Skeletal muscle tissue (tissue), 4 donors: ENCODE data around the gene CREBBP. TPM values are rescaled to one million over a fixed set of nuclear protein-coding genes. Genes with fewer than 3 reads are reported as not detected.
A peak's percentile ranks its signal among the peaks of the same experiment; 100 is the strongest.
"Not testable (repeated sequence)": the region's sequence is repeated elsewhere in the genome, so short reads cannot be mapped to it uniquely, and the experiment has no call there.

ENCODE experiments used
- H3K27ac ChIP-seq: one replicate; pipeline ENCODE4 v1.7.0; 2013; ENCODE audit warnings: mild to moderate bottlenecking, low read depth, low read length, inconsistent platforms
- H3K27me3 ChIP-seq, 3 donors: one replicate each; pipeline ENCODE4 v1.7.0; 2013; ENCODE audit warnings: low read length in 3 of 3; ENCODE audit not compliant: control insufficient read depth in 3 of 3, insufficient read depth in 3 of 3
- H3K36me3 ChIP-seq, 3 donors: one replicate each; pipeline ENCODE4 v1.7.0; 2013; ENCODE audit warnings: low read length in 3 of 3; ENCODE audit not compliant: control insufficient read depth in 3 of 3, insufficient read depth in 3 of 3
- H3K4me1 ChIP-seq, 3 donors: one replicate each; pipeline ENCODE4 v1.7.0; 2013; ENCODE audit warnings: low read length in 3 of 3, mild to moderate bottlenecking in 3 of 3; ENCODE audit not compliant: control insufficient read depth in 3 of 3, insufficient read depth in 3 of 3
- H3K4me3 ChIP-seq, 3 donors: one replicate each; pipeline ENCODE4 v1.7.0; 2013; ENCODE audit warnings: low read length in 3 of 3
- H3K9ac ChIP-seq, 3 donors: one replicate each; pipeline ENCODE4 v1.7.0; 2013; ENCODE audit warnings: low read length in 3 of 3, mild to moderate bottlenecking in 3 of 3, moderate library complexity in 2 of 3, low read depth in 1 of 3
- H3K9me3 ChIP-seq, 3 donors: one replicate each; pipeline ENCODE4 v1.7.0; 2013; ENCODE audit warnings: low read length in 3 of 3; ENCODE audit not compliant: control insufficient read depth in 3 of 3
- total RNA-seq: library from RNA; depleted of rRNA; stranded (reverse); fragments of >200 nt; gene quantifications from one replicate; pipeline ENCODE4 v1.2.3, GENCODE V29; 2014
- donor health status: Osteomylitis.

Gene CREBBP
- total RNA-seq, 1 donor from 2014 or later = 49.6 TPM

DNA sequence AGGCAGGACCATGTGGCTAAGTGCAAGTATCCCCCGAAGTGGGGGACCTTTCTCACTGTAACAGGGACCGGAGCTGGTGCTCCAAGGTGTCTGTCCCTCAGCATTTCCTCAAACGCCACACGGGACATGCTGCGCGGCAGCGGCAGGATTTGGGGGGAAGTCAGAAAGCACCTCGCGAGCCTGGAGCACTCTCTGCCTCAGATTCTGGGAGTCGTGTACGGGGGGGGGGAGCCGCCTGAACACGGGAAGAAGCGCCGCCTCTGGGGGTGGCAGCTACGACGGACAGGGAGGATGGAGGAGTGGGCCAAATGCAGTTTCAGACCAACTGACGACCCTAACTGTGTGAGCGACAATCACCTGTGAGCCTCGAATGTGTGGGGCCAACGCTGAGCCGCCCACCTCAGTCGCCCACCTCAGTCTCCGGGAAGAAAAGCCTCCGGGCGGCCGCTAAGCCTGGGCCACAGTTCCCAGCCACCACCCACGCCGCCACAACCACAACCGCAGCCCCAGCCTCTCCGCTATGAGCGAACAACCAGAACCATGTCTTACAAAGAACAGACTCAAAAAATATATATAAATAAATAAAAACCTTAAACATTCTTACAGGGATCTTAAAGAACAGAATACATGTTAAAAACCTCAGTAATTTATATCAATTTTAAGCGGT lies 154.4 kb downstream of the CREBBP start:
- no peak overlapping the region for H3K9ac ChIP-seq
- H3K9me3 ChIP-seq = no peaks in the 10 kb centered on the region
- H3K4me1 ChIP-seq = no peaks in the 10 kb centered on the region
- H3K27ac ChIP-seq = no peak overlapping the region
- H3K36me3 ChIP-seq = peaks cover 33 to 38% (median 34%) of the 10 kb centered on the region in 3 donors
- no peaks in the 10 kb centered on the region for H3K27me3 ChIP-seq
- H3K4me3 ChIP-seq = no peak overlapping the region

DNA sequence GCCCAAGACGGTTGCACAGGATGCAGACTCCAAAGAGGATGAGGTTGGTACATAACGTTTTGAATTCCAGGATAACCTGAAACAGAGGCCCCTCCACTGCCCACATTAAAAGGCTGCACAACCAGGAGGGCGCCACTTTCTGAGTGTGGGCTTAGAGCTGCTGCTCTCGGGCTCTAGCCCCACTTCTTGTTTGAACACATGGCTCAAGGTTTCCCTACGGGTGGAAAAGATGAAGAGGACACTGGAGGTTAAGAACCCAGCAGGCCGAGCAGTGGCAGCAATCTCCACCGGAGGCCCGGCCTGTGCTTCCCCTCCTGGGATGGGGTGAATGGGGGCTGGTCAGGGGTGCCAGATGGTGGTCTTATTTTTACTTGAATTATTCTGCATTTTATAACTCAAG lies 155.2 kb downstream of the CREBBP start:
- no peaks in the 10 kb centered on the region for H3K9me3 ChIP-seq
- no peak overlapping the region for H3K27ac ChIP-seq
- H3K4me3 ChIP-seq = no peak overlapping the region
- peaks cover 26 to 30% (median 27%) of the 10 kb centered on the region in 3 donors for H3K36me3 ChIP-seq
- no peaks in the 10 kb centered on the region for H3K27me3 ChIP-seq
- H3K9ac ChIP-seq = no peak overlapping the region
- peaks cover 0 to 5% (median 5%) of the 10 kb centered on the region in 3 donors for H3K4me1 ChIP-seq

- H3K36me3 ChIP-seq = peaks cover under 1 to 5% (median under 1%) of the 10 kb centered on the region in 3 donors
- no peak overlapping the region for H3K9ac ChIP-seq
- no peak overlapping the region for H3K27ac ChIP-seq
- H3K4me3 ChIP-seq = no peak overlapping the region
- H3K9me3 ChIP-seq = no peaks in the 10 kb centered on the region
- peaks cover 5 to 16% (median 15%) of the 10 kb centered on the region in 3 donors for H3K4me1 ChIP-seq
- no peaks in the 10 kb centered on the region for H3K27me3 ChIP-seq
Measured at GRCh38 chr16:3722508-3722907, 158.0 kb downstream of the CREBBP start.

DNA sequence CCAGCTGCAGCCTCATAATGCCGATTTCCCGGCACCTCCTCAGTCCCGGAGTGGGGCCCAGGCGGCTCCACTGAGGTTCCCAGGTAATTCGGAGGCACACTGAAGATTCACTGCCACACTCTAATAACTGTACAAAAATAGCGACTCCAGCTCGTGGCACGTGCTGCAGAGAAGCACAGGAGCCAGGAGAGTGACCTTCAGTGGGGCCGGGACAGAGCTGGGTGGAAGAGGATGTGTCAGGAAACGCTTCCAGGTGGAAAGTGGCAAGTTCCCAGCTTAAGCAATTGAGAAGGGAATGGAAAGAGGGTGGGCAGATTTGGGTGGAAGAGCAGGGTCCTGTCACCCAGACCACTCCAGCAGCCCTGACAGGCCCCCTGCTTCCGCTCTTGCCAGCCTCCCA lies 160.1 kb downstream of the CREBBP start:
- H3K36me3 ChIP-seq = no peaks in the 10 kb centered on the region
- H3K9me3 ChIP-seq = no peaks in the 10 kb centered on the region
- H3K27ac ChIP-seq = no peak overlapping the region
- H3K4me3 ChIP-seq = no peak overlapping the region
- peak overlapping the region in 1 of 3 donors; percentile 40 for H3K9ac ChIP-seq
- peaks cover 11 to 26% (median 21%) of the 10 kb centered on the region in 3 donors for H3K4me1 ChIP-seq
- H3K27me3 ChIP-seq = no peaks in the 10 kb centered on the region

- H3K4me3 ChIP-seq = no peak overlapping the region
- H3K9me3 ChIP-seq = no peaks in the 10 kb centered on the region
- H3K4me1 ChIP-seq = peaks cover 11 to 30% (median 21%) of the 10 kb centered on the region in 3 donors
- peak overlapping the region; percentile 94 for H3K27ac ChIP-seq
- no peaks in the 10 kb centered on the region for H3K27me3 ChIP-seq
- peaks cover 3 to 4% (median 3%) of the 10 kb centered on the region in 3 donors for H3K36me3 ChIP-seq
- no peak overlapping the region for H3K9ac ChIP-seq
Measured at GRCh38 chr16:3718628-3719027, 161.9 kb downstream of the CREBBP start.

- H3K27me3 ChIP-seq = no peaks in the 10 kb centered on the region
- peak overlapping the region; percentile 94 for H3K27ac ChIP-seq
- H3K9ac ChIP-seq = peak overlapping the region; percentile 78 to 95 (median 86)
- H3K4me1 ChIP-seq = peaks cover 11 to 34% (median 21%) of the 10 kb centered on the region in 3 donors
- peak overlapping the region; percentile 77 to 96 (median 95) for H3K4me3 ChIP-seq
- peaks cover 3 to 9% (median 7%) of the 10 kb centered on the region in 3 donors for H3K36me3 ChIP-seq
- H3K9me3 ChIP-seq = no peaks in the 10 kb centered on the region
Measured at GRCh38 chr16:3718019-3718391, 162.5 kb downstream of the CREBBP start.

- Histone ChIP-seq H3K27me3 (no peaks in the 10 kb centered on the region), H3K27ac (peak within 1 kb of the TSS; percentile 94), H3K36me3 (peaks cover 3 to 9% (median 9%) of the 10 kb centered on the region in 3 donors), H3K4me3 (peak within 1 kb of the TSS; percentile 85 to 96 (median 95)), H3K4me1 (peaks cover 11 to 34% (median 21%) of the 10 kb centered on the region in 3 donors), H3K9me3 (no peaks in the 10 kb centered on the region), H3K9ac (peak within 1 kb of the TSS; percentile 86 to 95 (median 87))
Measured at GRCh38 chr16:3717235-3718018, 163.1 kb downstream of the CREBBP start, which contains the start of gene TRAP1. Gene TRAP1 (minus strand): TSS chr16:3717524. CDS start chr16:3717508, 16 bp downstream.

GRCh38 chr16:3716831-3717234 lies 163.7 kb downstream of the CREBBP start:
- Histone ChIP-seq H3K9me3 (no peaks in the 10 kb centered on the region), H3K36me3 (peaks cover 3 to 9% (median 9%) of the 10 kb centered on the region in 3 donors), H3K27ac (peak overlapping the region; percentile 94), H3K4me1 (peaks cover 11 to 34% (median 21%) of the 10 kb centered on the region in 3 donors), H3K4me3 (peak overlapping the region; percentile 85 to 96 (median 95)), H3K9ac (peak overlapping the region; percentile 83 to 95 (median 87)), H3K27me3 (no peaks in the 10 kb centered on the region)

DNA sequence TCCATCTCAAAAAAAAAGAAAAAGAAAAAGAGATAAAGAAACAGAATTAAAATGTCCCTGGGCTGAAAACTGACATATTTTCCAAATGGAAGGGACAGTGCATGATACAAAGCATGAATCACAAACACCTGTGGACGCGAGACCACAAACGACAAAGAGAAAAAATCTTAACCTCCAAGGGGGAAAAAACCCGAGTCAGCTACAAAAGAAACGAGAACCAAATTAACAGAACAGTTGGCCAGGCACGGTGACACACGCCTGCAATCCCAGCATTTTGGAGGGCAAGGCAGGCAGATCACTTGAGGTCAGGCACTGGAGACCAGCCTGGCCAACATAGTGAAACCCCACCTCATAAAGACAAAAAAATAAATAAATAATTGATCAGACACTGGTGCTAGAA lies 165.1 kb downstream of the CREBBP start:
- Histone ChIP-seq H3K27me3 (no peaks in the 10 kb centered on the region), H3K9ac (no peak overlapping the region), H3K9me3 (no peaks in the 10 kb centered on the region), H3K4me1 (peaks cover 11 to 31% (median 17%) of the 10 kb centered on the region in 3 donors), H3K4me3 (no peak overlapping the region), H3K36me3 (peaks cover 3 to 9% (median 9%) of the 10 kb centered on the region in 3 donors), H3K27ac (no peak overlapping the region)

DNA sequence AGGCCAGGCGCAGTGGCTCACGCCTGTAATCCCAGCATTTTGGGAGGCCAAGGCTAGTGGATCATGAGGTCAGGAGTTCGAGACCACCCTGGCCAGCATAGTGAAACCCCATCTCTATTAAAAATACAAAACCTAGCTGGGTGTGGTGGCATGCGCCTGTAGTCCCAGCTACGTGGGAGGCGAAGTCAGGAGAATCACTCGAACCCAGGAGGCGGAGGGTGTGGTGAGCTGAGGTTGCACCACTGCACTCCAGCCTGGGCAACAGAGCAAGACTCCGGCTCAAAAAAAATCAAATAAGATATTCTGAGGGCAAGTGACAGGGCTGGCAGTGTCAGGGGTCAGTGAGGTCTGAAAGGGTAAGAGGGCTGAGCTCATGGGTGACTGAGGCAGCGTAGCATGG lies 166.1 kb downstream of the CREBBP start:
- Histone ChIP-seq H3K36me3 (peaks cover 3 to 11% (median 9%) of the 10 kb centered on the region in 3 donors), H3K4me1 (peaks cover 11 to 27% (median 14%) of the 10 kb centered on the region in 3 donors)
- H3K4me3 ChIP-seq, H3K9ac ChIP-seq, H3K27me3 ChIP-seq, H3K27ac ChIP-seq, H3K9me3 ChIP-seq: not testable (repeated sequence)
